K562 (cell line): Measurements from ENCODE around the gene RNF144A. TPM values are rescaled to one million over a fixed set of nuclear protein-coding genes. Genes with fewer than 3 reads are reported as not detected.

Experiments
- BRCA1 ChIP-seq, 2 experiments: fragments of 450-650 bp in 1 of 2; sonication (generic) in 1 of 2; formaldehyde crosslinking in 1 of 2; IDR thresholded peaks; 2 replicates each; pipeline versions ENCODE4 v1.5.0 to v1.6.1; 2017 to 2020; ENCODE audit warnings: mild to moderate bottlenecking in 1 of 2, missing genetic modification reagents in 1 of 2
- DLX4 ChIP-seq: fragments of 250-450 bp; sonication (Bioruptor Pico); IDR thresholded peaks from 2 replicates; pipeline ENCODE4 v1.6.1; 2021; ENCODE audit warnings: mild to moderate bottlenecking
- FOXJ2 ChIP-seq: fragments of 200-800 bp; sonication (Bioruptor generic); IDR thresholded peaks from 2 replicates; pipeline ENCODE4 v1.6.1; 2016; ENCODE audit warnings: missing genetic modification characterization, missing compliant biosample characterization
- MECOM ChIP-seq: fragments of 250-450 bp; sonication (Bioruptor Pico); IDR thresholded peaks from 2 replicates; pipeline ENCODE4 v1.8.0; 2022; ENCODE audit warnings: inconsistent platforms
- MNT ChIP-seq, 2 experiments: fragments of 450-650 bp; conservative IDR thresholded peaks; 2 replicates each; pipeline ENCODE4 v1.6.1; 2017; ENCODE audit warnings: mild to moderate bottlenecking in 2 of 2, moderate library complexity in 2 of 2
- NCOA2 ChIP-seq, 2 experiments: fragments of 450-650 bp; IDR thresholded peaks; 2 replicates each; pipeline ENCODE4 v1.6.1; 2018; ENCODE audit warnings: mild to moderate bottlenecking in 2 of 2, moderate library complexity in 1 of 2; ENCODE audit not compliant: partially characterized antibody in 2 of 2
- NR4A1 ChIP-seq, 2 experiments: fragments of 250-450 bp in 1 of 2; fragments of 450-650 bp in 1 of 2; sonication (Bioruptor Pico) in 1 of 2; IDR thresholded peaks; 2 replicates each; pipeline versions ENCODE4 v1.4.0 to v1.6.1; 2016 to 2020; ENCODE audit warnings: mild to moderate bottlenecking in 2 of 2, missing compliant biosample characterization in 1 of 2, missing genetic modification characterization in 1 of 2, moderate library complexity in 1 of 2
- NRF1 ChIP-seq, 2 experiments: fragments of 450-650 bp; IDR thresholded peaks in 1 of 2; conservative IDR thresholded peaks in 1 of 2; 2 replicates each; pipeline ENCODE4 v1.6.1; 2014; ENCODE audit warnings: mild to moderate bottlenecking in 2 of 2
- TAF9B ChIP-seq: fragments of 450-650 bp; IDR thresholded peaks from 2 replicates; pipeline ENCODE4 v1.6.1; 2018; ENCODE audit warnings: mild to moderate bottlenecking; ENCODE audit not compliant: partially characterized antibody
- ZNF174 ChIP-seq: fragments of 250-450 bp; sonication (Bioruptor Pico); IDR thresholded peaks from 2 replicates; pipeline ENCODE4 v1.4.0; 2020; ENCODE audit warnings: mild to moderate bottlenecking
- ZNF431 ChIP-seq: sonication (generic); formaldehyde crosslinking; IDR thresholded peaks from 2 replicates; pipeline ENCODE4 v1.8.0; 2022; ENCODE audit warnings: mild to moderate bottlenecking, missing genetic modification reagents
- polyA plus RNA-seq, 8 experiments: library from polyadenylated mRNA; depleted of rRNA in 4 of 8; stranded (reverse) in 5 of 8; unstranded in 3 of 8; fragments of >200 nt; fragmentation: Nextera tagmentation in 2 of 8; fragmentation: Illumina TruSeq in 1 of 8; extraction: Ambion mirVana in 2 of 8; extraction: Trizol in 1 of 8; gene quantifications; 2 replicates each; pipeline versions ENCODE4 v1.2.1 to v1.2.3, GENCODE V29; 2011 to 2014; ENCODE audit warnings: inconsistent platforms in 1 of 8, missing spikeins in 1 of 8
- total RNA-seq, 7 experiments: library from RNA; depleted of rRNA in 6 of 7; stranded (reverse); fragments of >200 nt in 6 of 7; fragmentation: Illumina TruSeq in 2 of 7; extraction: Trizol in 2 of 7; gene quantifications; 2 replicates each; pipeline versions ENCODE4 v1.2.1 to v1.2.3, GENCODE V29; 2011 to 2021; ENCODE audit warnings: low replicate concordance in 1 of 7
- TF ChIP-seq, protein P1 (sequence below): sonication (generic); formaldehyde crosslinking; IDR thresholded peaks from 2 replicates; pipeline ENCODE4 v1.8.0; 2023; ENCODE audit warnings: missing genetic modification reagents, mild to moderate bottlenecking, borderline replicate concordance
- TF ChIP-seq, protein P2 (sequence below), 2 experiments: fragments of 150-350 bp in 1 of 2; IDR thresholded peaks; 2 replicates each; pipeline ENCODE4 v1.6.1; 2012 to 2016; ENCODE audit warnings: low read depth in 2 of 2, low read length in 2 of 2, mild to moderate bottlenecking in 1 of 2, moderate library complexity in 1 of 2

The RNF144A gene
- total and polyA plus RNA-seq, 9 of the 15 experiments (the other 6 are each of a cell fraction or from before 2014, with no cell fraction given), result 0.96 to 11.3 (median 6.2) TPM

DNA sequence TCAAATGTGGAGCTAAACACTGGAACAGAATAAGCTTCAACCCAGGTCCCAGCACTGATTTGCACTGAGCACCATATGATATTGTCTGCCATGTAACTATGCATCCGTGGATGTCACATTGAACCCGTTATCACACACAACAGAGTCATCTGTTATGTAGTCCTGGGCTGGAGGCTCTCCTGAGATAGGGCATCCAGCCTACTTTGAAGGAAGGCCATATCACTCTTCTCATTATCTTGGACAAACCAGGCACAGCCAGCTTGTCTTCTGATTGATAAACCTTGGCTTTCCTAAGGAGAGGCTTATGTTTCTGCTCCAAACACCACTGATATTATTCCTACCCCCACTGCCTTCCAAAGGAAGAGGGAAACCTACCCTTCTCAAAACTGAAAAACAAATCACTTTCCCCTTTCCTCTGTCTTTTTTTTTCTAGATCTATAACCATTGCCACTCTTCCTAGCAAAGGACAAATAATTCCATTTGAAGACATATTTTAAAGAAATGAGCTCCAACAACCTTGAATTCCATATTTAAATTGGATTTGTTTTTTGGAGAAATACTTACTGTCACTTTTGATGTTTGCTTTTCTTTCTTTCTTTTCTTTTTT is 23.2 kb upstream of the RNF144A start (continued):
- TF ChIP-seq MNT (conservative IDR thresholded peaks at IDR 0.05) (peak in 1 of 2 experiments; percentile 85; a peak in 3 of 4 replicates), BRCA1 (IDR thresholded peaks at IDR 0.05) (no peak), BRCA1 (CRISPR knock-in tag; IDR thresholded peaks at IDR 0.05) (no peak), TAF9B (peak; percentile 59), ZNF174 (CRISPR knock-in tag) (no peak), MECOM (CRISPR knock-in tag) (peak; percentile 93), DLX4 (no peak), NCOA2 (IDR thresholded peaks at IDR 0.05; ENCODE audit: partially characterized antibody in 2 of 2) (peak; percentile 71 to 88), FOXJ2 (tag) (peak; percentile 97), NR4A1 (CRISPR knock-in tag; IDR thresholded peaks at IDR 0.05) (peak; percentile 90; the same call in 1 of the 2 replicates), NR4A1 (tag; IDR thresholded peaks at IDR 0.05) (peak; percentile 98), NRF1 (conservative IDR thresholded peaks at IDR 0.05 in 1 of 2, IDR thresholded peaks at IDR 0.05 in 1 of 2) (0 out of 4 replicates have a peak, but pooled peaks of 1 of the 2 experiments have one; percentile 15), ZNF431 (CRISPR knock-in tag) (peak; percentile 79)
- TF ChIP-seq, protein P1, sequence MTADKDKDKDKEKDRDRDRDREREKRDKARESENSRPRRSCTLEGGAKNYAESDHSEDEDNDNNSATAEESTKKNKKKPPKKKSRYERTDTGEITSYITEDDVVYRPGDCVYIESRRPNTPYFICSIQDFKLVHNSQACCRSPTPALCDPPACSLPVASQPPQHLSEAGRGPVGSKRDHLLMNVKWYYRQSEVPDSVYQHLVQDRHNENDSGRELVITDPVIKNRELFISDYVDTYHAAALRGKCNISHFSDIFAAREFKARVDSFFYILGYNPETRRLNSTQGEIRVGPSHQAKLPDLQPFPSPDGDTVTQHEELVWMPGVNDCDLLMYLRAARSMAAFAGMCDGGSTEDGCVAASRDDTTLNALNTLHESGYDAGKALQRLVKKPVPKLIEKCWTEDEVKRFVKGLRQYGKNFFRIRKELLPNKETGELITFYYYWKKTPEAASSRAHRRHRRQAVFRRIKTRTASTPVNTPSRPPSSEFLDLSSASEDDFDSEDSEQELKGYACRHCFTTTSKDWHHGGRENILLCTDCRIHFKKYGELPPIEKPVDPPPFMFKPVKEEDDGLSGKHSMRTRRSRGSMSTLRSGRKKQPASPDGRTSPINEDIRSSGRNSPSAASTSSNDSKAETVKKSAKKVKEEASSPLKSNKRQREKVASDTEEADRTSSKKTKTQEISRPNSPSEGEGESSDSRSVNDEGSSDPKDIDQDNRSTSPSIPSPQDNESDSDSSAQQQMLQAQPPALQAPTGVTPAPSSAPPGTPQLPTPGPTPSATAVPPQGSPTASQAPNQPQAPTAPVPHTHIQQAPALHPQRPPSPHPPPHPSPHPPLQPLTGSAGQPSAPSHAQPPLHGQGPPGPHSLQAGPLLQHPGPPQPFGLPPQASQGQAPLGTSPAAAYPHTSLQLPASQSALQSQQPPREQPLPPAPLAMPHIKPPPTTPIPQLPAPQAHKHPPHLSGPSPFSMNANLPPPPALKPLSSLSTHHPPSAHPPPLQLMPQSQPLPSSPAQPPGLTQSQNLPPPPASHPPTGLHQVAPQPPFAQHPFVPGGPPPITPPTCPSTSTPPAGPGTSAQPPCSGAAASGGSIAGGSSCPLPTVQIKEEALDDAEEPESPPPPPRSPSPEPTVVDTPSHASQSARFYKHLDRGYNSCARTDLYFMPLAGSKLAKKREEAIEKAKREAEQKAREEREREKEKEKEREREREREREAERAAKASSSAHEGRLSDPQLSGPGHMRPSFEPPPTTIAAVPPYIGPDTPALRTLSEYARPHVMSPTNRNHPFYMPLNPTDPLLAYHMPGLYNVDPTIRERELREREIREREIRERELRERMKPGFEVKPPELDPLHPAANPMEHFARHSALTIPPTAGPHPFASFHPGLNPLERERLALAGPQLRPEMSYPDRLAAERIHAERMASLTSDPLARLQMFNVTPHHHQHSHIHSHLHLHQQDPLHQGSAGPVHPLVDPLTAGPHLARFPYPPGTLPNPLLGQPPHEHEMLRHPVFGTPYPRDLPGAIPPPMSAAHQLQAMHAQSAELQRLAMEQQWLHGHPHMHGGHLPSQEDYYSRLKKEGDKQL, result no peak
- TF ChIP-seq, protein P2, sequence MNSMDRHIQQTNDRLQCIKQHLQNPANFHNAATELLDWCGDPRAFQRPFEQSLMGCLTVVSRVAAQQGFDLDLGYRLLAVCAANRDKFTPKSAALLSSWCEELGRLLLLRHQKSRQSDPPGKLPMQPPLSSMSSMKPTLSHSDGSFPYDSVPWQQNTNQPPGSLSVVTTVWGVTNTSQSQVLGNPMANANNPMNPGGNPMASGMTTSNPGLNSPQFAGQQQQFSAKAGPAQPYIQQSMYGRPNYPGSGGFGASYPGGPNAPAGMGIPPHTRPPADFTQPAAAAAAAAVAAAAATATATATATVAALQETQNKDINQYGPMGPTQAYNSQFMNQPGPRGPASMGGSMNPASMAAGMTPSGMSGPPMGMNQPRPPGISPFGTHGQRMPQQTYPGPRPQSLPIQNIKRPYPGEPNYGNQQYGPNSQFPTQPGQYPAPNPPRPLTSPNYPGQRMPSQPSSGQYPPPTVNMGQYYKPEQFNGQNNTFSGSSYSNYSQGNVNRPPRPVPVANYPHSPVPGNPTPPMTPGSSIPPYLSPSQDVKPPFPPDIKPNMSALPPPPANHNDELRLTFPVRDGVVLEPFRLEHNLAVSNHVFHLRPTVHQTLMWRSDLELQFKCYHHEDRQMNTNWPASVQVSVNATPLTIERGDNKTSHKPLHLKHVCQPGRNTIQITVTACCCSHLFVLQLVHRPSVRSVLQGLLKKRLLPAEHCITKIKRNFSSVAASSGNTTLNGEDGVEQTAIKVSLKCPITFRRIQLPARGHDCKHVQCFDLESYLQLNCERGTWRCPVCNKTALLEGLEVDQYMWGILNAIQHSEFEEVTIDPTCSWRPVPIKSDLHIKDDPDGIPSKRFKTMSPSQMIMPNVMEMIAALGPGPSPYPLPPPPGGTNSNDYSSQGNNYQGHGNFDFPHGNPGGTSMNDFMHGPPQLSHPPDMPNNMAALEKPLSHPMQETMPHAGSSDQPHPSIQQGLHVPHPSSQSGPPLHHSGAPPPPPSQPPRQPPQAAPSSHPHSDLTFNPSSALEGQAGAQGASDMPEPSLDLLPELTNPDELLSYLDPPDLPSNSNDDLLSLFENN (IDR thresholded peaks at IDR 0.05; ENCODE audit: low read depth in 2 of 2, low read length in 2 of 2), result peak in 1 of 2 experiments; percentile 99; a peak in 2 of 4 replicates
